ENCODE results near the gene SLC9B1.
"Not testable (repeated sequence)": the region's sequence is repeated elsewhere in the genome, so short reads cannot be mapped to it uniquely, and the experiment has no call there.

DNA sequence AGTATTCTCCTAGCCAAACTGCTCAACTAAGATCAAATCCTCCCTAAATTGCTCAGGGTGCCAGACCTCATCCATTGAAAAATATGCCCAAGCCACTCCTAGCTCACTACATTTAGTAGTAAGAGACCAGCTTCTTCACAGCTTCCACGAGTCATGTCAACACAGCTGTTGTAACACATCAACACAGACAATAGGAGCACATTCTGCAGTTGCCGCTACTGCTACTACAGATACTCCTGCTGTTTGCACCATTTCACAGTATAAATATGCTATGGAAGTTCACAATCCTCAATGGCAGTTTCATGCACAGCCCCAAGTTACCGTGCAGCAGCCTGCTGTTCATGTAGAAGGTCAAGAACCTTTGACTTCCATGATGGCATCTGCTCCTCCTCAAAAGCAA lies 121.9 kb downstream of the SLC9B1 start:
- TF ChIP-seq CTCF (IDR thresholded peaks at IDR 0.05; ENCODE audit: low read depth, low read length, poor library complexity, severe bottlenecking); EZH2phosphoT487 (IDR thresholded peaks at IDR 0.05; ENCODE audit: borderline replicate concordance, low read length): not testable (repeated sequence)
